ENCODE data around the gene PRKCH.

Gene PRKCH

DNA sequence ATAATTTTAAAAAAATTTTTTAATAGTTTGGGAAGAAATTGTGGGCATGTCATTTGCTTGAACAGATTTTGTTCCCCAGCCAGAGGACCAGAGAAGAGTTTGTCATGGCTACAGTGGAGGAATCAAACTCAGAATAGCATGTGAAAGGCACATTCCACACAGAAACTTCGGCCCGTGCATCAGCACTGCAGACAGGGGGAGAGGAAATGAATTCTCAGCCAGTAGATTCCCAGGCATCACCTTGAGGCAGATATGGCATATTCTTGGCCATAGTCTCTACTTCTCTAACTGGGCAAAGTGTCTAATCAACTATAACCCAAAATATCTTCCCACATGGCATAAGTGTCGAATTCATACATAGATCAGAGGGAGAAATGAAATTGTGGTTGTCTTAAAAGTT is 153.3 kb downstream of the PRKCH start:
- DNase-seq (ENCODE audit: low read depth): no peak
- TF ChIP-seq, protein P1, sequence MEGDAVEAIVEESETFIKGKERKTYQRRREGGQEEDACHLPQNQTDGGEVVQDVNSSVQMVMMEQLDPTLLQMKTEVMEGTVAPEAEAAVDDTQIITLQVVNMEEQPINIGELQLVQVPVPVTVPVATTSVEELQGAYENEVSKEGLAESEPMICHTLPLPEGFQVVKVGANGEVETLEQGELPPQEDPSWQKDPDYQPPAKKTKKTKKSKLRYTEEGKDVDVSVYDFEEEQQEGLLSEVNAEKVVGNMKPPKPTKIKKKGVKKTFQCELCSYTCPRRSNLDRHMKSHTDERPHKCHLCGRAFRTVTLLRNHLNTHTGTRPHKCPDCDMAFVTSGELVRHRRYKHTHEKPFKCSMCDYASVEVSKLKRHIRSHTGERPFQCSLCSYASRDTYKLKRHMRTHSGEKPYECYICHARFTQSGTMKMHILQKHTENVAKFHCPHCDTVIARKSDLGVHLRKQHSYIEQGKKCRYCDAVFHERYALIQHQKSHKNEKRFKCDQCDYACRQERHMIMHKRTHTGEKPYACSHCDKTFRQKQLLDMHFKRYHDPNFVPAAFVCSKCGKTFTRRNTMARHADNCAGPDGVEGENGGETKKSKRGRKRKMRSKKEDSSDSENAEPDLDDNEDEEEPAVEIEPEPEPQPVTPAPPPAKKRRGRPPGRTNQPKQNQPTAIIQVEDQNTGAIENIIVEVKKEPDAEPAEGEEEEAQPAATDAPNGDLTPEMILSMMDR (IDR thresholded peaks at IDR 0.05; ENCODE audit: low read depth, low read length, missing control alignments): no peak
- H3K4me3 ChIP-seq (ENCODE audit: low read depth, low read length): no peak overlapping the region

DNA sequence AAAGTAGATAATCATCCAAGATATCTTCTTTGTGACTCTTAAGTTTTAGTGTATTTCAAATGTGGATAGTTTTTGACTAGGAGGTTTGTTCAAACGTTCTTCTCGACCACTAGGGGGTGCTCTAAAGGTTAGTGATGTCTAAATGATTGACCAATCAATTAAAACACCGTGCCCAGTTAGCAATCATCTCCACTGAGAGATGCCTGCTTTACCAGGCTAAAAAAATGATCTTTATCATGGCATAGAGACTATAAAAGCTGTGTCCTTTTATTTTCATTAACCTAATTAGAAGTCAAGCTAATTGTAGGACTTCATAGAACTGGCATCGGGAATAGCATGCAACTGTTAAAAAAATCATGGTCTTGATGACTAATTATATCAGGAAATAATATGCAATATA is 153.9 kb downstream of the PRKCH start:
- TF ChIP-seq, protein P1 (IDR thresholded peaks at IDR 0.05; ENCODE audit: low read depth, low read length, missing control alignments): peak; percentile 58
- no peak overlapping the region for H3K4me3 ChIP-seq (ENCODE audit: low read depth, low read length)
- no peak for DNase-seq (ENCODE audit: low read depth)

DNA sequence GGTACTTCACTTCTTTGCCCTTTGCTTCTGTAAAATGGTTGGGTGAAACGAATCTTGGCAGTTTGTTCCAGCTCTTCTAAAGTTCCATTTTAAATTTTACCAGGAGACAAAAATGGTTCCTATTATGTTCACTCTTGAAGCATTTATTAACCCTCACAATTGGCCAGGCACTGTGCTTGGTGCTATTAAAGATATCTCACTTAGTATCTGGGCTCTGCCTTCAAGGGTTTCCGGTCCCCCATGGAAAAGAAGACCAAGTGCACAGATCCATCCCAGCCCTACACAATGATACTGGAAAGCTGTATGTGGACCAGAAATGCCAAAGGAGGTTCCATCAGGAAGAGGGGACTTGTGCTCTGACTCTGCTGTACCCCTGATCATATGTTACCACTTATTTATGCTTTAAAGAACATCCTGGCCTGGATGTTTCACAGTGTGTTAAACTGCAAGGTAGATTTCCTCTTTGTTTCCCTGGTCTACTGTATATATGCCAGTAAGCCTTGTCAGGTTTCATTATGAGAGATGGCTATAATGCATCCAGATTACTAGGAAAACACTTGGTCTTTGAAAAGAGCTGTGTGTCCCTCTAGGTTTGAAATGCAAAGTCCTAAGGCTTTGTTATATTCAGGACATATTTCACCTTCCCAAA is 154.8 kb downstream of the PRKCH start:
- DNase-seq (ENCODE audit: low read depth): no peak
- TF ChIP-seq, protein P1 (IDR thresholded peaks at IDR 0.05; ENCODE audit: low read depth, low read length, missing control alignments): no peak
- no peak overlapping the region for H3K4me3 ChIP-seq (ENCODE audit: low read depth, low read length)

DNA sequence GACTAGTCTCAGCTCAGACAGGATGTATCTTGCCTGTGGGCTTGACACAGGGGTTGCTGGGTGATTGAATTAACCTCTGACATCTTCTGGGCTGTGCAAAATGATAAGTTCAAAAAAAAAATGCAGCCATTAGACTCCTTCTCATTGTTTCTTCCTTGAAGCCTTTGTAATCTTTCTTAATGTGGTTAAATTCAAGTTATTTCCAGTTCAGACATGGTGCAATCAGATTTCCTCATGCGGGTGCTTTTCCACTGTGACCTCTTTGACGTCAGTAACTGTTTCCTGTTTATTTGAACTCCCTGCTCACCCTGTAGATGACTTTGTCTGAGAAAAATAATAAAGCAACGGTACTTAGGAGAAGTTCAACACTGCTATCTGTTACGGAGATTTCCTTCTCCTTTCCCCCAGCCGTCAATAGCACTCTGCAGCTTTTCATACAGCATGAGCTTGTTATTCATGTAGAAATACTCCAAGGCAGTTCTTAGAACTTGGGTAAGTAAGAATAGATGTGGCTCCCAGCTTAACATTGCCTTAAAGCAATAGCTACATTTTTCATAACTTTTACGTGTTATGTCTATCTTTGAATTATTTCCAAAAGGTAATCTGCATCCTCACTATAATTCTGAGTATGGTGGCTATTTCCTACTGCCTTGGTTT is 155.5 kb downstream of the PRKCH start:
- DNase-seq (ENCODE audit: low read depth): no peak
- TF ChIP-seq, protein P1 (IDR thresholded peaks at IDR 0.05; ENCODE audit: low read depth, low read length, missing control alignments): no peak
- no peak overlapping the region; the same call in 1 of the 2 replicates for H3K4me3 ChIP-seq (ENCODE audit: low read depth, low read length)

DNA sequence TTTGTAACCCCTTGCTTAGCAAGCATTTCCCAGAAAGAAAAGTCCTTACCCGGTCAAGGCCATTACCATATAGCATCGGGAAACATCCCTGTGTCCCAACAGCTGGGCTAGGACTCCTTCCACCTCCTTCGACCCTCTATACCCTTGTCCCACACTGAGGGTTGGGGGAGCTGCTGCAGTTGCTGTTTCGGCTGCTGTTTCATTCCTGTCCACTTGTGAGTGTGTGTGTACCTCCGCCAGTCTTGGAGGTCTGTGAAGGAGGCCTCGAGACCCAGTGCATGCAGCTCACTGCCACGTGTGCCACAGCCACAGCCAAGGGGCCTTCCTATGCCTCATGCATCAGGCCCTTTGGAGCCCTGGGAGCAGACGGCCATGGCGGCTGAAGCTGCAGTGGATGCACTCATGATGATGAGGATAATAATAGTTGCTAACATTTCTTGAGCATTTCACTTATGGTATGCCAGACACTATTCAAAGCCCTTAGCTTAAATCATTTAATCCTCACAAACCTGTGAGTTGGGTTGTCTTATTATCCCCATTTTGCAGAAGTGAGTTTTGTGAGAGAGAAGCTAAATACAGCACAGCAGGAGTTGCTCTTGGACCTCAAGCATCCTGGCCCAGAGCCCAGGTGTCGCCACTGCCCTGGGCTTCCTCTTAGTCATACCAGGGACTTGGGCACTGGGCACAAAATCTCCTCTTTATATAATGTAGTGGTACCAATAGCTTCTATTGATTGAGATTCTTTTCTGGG is 156.5 kb downstream of the PRKCH start:
- H3K4me3 ChIP-seq (ENCODE audit: low read depth, low read length): no peak overlapping the region
- no peak for DNase-seq (ENCODE audit: low read depth)

DNA sequence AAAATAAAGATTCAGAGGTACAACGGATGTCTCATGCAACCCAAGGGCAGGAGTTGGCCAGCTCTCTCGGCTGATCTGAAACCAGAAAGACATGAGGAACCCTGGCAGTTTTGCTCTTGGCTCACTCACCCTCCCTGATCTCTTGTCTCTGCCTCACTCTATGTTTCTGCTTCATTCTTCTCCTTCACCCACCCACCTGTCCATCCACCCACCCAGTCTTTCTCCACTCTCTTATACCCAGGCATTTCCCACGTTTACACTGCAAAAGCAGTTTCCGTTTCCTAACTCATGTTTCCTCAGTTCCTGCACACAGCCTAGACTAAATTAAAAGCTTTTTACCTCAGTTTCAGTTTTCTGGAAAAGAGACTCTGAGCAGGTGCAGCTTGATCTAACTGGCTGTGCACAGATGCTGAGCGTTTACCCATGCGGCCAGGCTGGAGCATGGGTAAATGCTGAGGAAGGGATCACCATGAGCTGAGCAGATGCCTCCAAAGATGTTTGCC is 157.6 kb downstream of the PRKCH start:
- TF ChIP-seq, protein P1 (IDR thresholded peaks at IDR 0.05; ENCODE audit: low read depth, low read length, missing control alignments): no peak
- no peak for DNase-seq (ENCODE audit: low read depth)
- no peak overlapping the region for H3K4me3 ChIP-seq (ENCODE audit: low read depth, low read length)

More for the DNA sequence above, 156.5 kb downstream of the PRKCH start:
- TF ChIP-seq, protein P1 (IDR thresholded peaks at IDR 0.05; ENCODE audit: low read depth, low read length, missing control alignments): peak; percentile 21
